ENCODE measurements around the gene ZSCAN5B. TPM values are rescaled to one million over a fixed set of nuclear protein-coding genes. Genes with fewer than 3 reads are reported as not detected.
"Not testable (repeated sequence)": the region's sequence is repeated elsewhere in the genome, so short reads cannot be mapped to it uniquely, and the experiment has no call there.

Gene ZSCAN5B
- total RNA-seq, 2 donors from 2014 or later = not detected

DNA sequence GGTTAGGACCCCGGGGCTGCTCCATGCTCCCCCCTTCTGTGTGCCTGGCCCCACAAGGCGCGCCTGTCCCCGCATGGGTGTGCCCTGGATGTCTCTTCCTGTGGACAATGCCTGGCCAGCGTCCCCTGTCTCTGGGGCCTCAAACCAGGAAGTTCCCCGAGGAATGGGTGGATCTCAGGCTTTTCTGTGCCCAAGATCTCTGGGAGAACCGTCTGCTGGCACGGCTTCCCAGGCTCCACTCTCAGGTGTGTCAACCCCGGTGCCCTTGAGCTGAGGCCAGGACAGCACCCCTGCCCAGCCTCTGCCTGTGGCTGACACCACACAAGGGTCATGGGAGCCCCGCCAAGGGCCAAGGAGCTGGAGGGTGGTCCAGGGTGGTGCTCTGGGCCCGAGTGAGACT, 40.8 kb downstream of the ZSCAN5B start:
- peaks cover 10 to 19% of the 10 kb centered on the region in 2 donors for H3K36me3 Mint-ChIP-seq
- DNase-seq (ENCODE audit: low spot score in 2 of 2) (no peak), ATAC-seq (no peak)
- peak overlapping the region in 1 of 2 donors; percentile 44 for H3K27ac Mint-ChIP-seq
- peaks cover 7 to 8% of the 10 kb centered on the region in 2 donors for H3K9me3 Mint-ChIP-seq

DNA sequence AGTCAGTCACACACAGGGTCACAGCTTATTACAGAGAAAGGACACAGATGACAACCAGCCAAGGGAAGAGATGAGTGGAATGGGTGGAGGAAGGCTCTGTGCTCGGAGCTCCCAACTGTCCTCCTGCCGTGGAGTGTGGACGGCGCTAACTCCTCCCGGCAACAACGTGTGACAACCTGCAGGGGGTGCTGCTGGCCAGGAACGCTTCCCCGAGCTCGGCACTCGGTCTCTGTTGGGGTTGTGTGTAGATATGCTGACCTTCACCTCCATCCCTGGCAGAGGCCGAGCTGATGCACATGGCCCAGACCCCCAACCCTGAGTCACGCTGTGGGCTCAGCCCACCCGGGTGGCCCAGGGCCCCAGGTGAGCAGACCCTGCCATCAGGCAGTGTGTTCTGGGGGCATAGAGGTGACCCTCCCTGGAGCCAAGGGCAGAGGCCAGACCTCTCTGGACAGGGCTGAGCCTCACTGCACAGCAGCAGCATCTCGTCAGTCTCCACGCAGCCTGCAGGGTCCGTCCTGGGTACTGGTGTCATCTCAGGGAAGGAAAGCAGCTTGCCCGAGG, 42.4 kb downstream of the ZSCAN5B start:
- Mint-ChIP-seq H3K9me3 (peaks cover 7 to 8% of the 10 kb centered on the region in 2 donors), H3K36me3 (peaks cover 10 to 22% of the 10 kb centered on the region in 2 donors), H3K27ac (peak overlapping the region in 1 of 2 donors; percentile 46)
- DNase-seq (ENCODE audit: low spot score in 2 of 2) (no peak), ATAC-seq (peak; percentile 16 to 28)

DNA sequence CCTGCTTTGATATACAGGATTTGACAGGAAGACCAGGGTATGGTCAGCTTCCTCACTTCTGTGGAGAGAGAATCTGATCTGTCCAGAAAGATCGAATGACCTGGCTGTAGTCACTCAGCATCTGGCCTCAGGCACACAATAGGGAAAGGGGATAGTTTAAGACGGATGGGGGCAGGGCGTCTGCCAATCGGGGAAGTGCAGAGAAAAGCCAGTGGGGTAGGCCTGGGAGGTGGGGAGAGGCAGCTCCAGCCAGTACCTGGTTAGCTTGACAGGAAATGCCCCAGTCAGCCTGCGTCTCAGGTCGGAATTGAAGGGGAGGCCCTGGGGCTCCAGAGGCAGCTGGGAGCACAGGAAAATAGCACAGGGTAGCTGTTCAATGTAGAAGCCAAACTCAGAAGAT, 44.1 kb downstream of the ZSCAN5B start:
- Mint-ChIP-seq H3K9me3 (no peaks in the 10 kb centered on the region), H3K27ac (peak overlapping the region; percentile 40 to 87), H3K36me3 (peaks cover 7 to 22% of the 10 kb centered on the region in 2 donors)
- DNase-seq (ENCODE audit: low spot score in 2 of 2) (no peak), ATAC-seq (no peak)

DNA sequence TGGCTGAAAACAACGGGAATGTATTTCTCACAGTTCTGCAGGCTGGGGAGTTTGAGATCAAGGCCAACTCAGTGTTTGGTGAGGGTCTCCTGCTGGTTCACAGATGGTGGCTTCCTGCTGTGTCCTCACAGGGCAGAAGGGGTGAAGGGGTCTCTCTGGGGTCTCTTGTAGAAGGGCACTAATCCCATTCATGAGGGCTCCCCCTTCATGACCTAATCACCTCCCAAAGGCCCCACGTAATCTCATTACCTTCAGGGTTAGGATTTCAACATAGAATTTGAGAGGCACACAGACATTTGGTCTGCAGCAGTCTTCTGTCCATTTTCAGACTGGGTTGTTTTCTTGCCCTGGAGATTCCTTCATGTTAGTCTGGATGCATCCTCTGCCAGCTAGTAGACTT, 44.9 kb downstream of the ZSCAN5B start:
- ATAC-seq (no peak), DNase-seq (ENCODE audit: low spot score in 2 of 2) (no peak)
- no peaks in the 10 kb centered on the region for H3K9me3 Mint-ChIP-seq
- H3K36me3 Mint-ChIP-seq = peaks cover 9 to 31% of the 10 kb centered on the region in 2 donors
- no peak overlapping the region for H3K27ac Mint-ChIP-seq

DNA sequence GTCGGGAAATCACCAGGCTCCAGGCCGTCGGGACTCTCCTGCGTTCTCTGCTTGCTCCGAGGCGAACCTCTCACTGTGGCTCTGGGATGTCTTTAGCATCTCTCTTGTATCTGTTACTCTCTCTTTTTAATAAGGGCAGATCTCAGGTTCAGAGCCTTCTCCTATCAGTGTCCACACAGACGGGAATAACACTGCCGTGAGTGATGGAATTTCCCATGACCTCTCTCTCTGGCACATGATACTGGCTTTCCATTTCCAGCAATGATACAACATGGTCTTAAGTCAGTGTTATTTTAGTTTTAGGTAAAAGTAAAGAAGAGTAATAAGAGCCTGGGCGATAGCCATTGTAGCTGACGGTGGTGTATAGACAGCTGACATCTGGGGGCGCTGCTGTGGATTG, 47.2 kb downstream of the ZSCAN5B start:
- no peak for DNase-seq (ENCODE audit: low spot score in 2 of 2)
- Mint-ChIP-seq H3K36me3 (peaks cover 9 to 31% of the 10 kb centered on the region in 2 donors), H3K27ac (no peak overlapping the region), H3K9me3 (no peaks in the 10 kb centered on the region)
- no peak for ATAC-seq

DNA sequence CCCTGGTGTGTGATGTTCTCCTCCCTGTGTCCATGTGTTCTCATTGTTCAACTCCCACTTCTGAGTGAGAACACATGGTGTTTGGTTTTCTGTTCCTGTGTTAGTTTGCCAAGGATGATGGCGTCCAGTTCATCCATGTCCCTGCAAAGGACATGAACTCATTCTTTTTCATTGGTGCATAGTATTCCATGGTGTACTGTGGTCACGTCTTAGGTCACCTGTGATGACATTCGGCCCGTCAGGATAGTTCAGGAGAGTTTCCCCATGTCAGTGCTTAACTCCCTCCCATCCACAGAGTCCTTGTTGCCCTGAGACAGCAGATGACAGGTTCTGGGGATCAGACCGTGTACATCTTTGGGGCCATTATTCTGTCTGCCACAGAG, 47.9 kb downstream of the ZSCAN5B start:
- no peaks in the 10 kb centered on the region for H3K9me3 Mint-ChIP-seq
- DNase-seq (ENCODE audit: low spot score in 2 of 2) = no peak
- peaks cover 9 to 31% of the 10 kb centered on the region in 2 donors for H3K36me3 Mint-ChIP-seq
- H3K27ac Mint-ChIP-seq = peak overlapping the region in 1 of 2 donors; percentile 8
- ATAC-seq = no peak

DNA sequence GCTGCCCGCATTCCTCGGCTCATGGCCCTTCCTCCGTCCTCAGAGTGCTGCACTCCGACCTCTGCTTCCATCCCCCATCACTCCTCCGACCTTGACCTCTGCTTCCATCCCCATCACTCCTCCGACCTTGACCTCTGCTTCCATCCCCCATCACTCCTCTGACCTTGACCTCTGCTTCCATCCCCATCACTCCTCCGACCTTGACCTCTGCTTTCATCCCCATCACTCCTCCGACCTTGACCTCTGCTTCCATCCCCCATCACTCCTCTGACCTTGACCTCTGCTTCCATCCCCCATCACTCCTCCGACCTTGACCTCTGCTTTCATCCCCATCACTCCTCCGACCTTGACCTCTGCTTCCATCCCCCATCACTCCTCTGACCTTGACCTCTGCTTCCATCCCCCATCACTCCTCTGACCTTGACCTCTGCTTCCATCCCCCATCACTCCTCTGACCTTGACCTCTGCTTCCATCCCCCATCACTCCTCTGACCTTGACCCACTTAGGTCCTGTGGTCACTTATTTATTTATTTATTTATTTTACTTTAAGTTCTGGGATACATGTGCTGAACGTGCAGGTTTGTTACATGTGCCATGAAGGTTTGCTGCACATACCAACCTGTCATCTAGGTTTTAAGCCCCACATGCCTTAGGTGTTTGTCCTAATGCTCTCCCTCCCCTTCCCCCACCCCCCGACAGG, 48.5 kb downstream of the ZSCAN5B start:
- peaks cover 9 to 31% of the 10 kb centered on the region in 2 donors for H3K36me3 Mint-ChIP-seq
- H3K9me3 Mint-ChIP-seq; DNase-seq (ENCODE audit: low spot score in 2 of 2); ATAC-seq; H3K27ac Mint-ChIP-seq: not testable (repeated sequence)

DNA sequence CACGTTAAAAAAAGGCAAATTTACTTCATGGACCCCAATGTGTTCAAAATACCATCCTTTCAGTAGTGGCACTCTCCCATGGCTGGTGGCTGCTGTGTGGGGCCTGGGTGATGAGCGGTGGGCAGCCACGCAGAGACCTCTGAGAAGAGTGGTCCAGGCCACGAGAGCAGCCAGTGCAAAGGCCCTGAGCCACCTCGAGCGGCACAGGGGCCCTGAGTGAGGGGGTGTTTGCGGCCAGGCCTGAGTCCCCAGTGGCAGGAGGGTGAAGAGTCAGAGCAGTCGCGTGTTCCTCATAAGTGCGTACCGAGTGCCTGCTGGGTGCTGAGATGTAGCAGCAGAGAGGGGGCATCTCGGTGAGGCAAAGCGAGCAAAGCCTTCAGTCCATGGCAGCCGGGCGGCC, 49.5 kb downstream of the ZSCAN5B start:
- no peaks in the 10 kb centered on the region for H3K9me3 Mint-ChIP-seq

DNA sequence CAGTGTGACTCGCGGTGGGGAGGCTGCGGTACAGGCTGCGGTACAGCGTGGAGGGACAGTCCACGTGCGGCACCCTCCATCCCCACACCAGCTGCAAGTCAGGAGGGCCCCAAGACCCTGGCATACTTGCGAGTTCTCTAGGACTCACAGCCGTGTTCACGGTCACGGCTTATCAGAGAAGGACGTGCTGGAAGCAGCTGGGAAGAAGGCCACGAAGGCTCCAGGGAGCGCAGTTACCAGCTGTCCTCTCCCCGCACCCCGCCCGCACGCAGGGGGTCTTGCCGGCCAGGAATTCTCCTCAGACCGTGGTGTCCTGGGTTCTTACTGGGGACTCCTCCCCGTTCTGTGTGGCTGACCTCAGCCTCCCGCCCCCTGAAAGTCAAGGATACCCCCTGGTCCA, 50.3 kb downstream of the ZSCAN5B start:
- DNase-seq (ENCODE audit: low spot score in 2 of 2) (no peak), ATAC-seq (no peak)
- Mint-ChIP-seq H3K27ac (no peak overlapping the region), H3K36me3 (peaks cover 9 to 22% of the 10 kb centered on the region in 2 donors), H3K9me3 (no peaks in the 10 kb centered on the region)

More for the DNA sequence above, 49.5 kb downstream of the ZSCAN5B start:
- DNase-seq (ENCODE audit: low spot score in 2 of 2) (no peak), ATAC-seq (no peak)
- no peak overlapping the region for H3K27ac Mint-ChIP-seq
- H3K36me3 Mint-ChIP-seq = peaks cover 9 to 22% of the 10 kb centered on the region in 2 donors

DNA sequence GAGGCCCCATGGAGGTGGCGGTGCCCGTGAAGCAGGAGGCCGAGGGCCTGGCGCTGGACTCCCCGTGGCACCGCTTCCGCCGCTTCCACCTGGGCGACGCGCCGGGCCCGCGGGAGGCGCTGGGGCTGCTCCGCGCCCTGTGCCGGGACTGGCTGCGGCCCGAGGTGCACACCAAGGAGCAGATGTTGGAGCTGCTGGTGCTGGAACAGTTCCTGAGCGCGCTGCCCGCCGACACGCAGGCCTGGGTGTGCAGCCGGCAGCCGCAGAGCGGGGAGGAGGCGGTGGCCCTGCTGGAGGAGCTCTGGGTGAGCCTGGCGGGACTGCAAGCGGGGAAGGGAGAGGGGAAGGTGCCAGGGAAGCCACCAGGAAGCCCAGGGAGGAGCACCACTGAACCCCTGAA, 50.7 kb downstream of the ZSCAN5B start:
- no peak for DNase-seq (ENCODE audit: low spot score in 2 of 2)
- peaks cover 9 to 22% of the 10 kb centered on the region in 2 donors for H3K36me3 Mint-ChIP-seq
- no peaks in the 10 kb centered on the region for H3K9me3 Mint-ChIP-seq
- no peak overlapping the region for H3K27ac Mint-ChIP-seq
- no peak for ATAC-seq

DNA sequence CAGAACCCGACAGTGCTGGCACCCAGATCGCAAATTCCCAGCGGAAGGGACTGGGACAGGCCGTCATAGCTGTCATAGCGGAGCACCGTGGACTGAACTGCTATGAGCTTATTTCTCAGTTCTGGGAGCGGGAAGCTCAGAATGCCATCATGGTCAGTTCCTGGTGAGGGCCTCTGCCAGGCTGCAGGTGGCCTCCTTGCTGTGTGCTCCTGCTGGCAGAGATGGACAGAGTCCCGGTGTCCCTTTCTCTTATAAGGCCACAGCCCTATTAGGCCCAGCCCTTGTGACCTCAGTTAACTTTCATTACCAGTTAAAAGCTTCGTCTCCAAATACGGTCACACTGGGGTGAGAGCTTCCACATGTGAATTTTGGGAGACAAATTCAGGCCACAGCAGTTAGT, 51.9 kb downstream of the ZSCAN5B start:
- Mint-ChIP-seq H3K9me3 (no peaks in the 10 kb centered on the region), H3K36me3 (peaks cover 9 to 22% of the 10 kb centered on the region in 2 donors), H3K27ac (no peak overlapping the region)
- DNase-seq (ENCODE audit: low spot score in 2 of 2) = no peak
- no peak for ATAC-seq

DNA sequence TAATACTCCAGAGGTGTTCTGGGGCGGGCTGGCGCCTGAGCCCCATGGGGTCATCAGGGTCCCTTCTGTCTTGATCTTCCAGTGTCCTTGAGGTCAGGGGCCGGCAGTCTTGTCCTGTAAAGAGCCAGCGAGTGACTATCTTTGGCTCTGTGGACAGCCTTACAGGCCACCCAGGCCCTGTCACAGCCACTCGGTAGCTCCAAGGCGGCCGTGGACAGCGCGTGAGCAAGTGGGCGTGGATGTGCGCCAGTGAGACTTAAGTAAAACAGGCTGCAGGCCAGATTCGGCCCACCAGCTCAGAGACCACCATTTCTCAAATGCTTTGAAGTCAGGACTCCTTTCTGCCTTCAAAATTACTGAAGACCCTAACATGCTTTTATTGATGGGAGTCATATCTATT, 52.8 kb downstream of the ZSCAN5B start:
- ATAC-seq (no peak), DNase-seq (ENCODE audit: low spot score in 2 of 2) (no peak)
- Mint-ChIP-seq H3K27ac (peak overlapping the region in 1 of 2 donors; percentile 48), H3K9me3 (no peaks in the 10 kb centered on the region), H3K36me3 (peaks cover 9 to 17% of the 10 kb centered on the region in 2 donors)

DNA sequence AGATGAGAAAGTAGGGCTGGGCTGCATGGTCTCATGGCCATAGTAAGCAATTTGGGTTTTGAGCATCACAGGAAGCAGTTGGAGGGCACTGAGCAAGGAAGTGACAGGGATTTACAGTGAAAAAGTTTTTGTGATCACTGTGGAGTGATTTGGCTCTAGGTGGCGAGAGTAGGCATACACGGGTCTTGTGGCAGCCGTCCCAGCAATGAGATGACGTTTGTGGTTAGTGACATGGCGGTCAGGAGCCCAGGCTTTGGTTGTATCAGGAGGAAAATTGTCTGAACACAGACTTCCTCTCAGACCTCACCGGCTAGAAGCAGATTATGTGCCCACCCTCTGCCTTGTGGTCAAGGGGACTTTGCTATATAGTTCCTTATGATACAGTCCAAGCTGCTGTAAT, 53.2 kb downstream of the ZSCAN5B start:
- DNase-seq (ENCODE audit: low spot score in 2 of 2) (no peak), ATAC-seq (no peak)
- Mint-ChIP-seq H3K36me3 (peaks cover 5 to 13% of the 10 kb centered on the region in 2 donors), H3K27ac (peak overlapping the region; percentile 48 to 61), H3K9me3 (no peaks in the 10 kb centered on the region)

DNA sequence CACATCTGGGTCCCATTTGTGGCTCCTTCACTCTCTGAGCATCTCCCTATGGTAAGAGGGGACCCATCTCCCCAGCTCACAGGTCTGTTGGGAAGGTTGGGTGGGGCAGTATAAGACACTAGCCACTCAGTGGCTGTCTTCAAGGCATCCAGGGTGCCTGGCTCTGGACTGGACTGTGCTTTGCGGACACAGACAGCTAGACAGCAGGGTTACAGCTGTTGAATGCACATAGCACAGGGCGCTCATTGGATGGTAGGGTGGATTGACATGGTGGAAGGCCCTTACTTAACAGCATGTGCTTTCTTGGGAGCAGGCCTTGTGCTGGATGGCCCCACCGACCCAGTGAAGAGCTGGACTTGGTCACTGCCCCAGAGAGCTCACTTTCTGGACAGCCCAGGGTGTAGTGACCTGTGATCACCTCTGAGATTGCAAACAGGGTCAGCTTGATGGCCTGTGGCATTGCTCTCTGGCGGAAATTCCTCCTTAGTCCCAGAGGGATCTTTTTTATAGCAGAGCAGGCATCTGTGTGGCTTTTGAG, 54.6 kb downstream of the ZSCAN5B start:
- Mint-ChIP-seq H3K27ac (no peak overlapping the region), H3K36me3 (peaks cover 0 to 3% of the 10 kb centered on the region in 2 donors), H3K9me3 (no peaks in the 10 kb centered on the region)
- DNase-seq (ENCODE audit: low spot score in 2 of 2) = no peak
- ATAC-seq = no peak

DNA sequence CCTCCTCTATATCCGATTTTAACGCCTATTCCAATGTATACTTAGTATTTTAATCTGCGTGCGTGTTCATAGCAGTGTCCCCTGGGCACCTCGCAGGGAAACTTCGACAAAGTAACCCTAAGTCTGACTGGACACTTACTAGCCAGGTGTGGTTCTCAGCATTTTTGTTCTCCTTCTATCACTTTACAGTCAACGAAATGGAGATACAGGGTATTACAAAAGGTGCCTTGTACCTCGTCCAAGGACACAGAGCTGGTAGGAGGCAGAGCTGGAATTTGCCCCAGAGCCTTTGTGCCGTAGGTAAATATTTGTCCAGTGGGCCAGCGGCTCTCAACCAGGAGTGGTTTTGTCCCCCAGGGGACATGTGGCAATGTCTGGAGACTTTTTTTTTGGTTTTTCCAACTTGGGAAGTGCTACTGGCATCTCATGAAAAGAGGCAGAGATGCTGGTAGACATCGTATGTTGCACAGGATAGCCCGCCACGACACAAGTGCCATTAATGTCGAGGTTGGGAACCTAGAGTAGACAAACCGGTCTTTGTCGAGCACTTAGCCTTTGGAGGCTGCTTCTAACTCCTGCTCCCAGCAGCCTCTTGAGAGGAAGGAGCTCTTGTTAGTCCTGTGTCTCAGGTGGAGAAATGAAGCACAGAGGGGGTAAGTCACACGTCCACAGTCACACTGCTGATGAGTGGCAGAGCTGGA, 55.3 kb downstream of the ZSCAN5B start:
- no peaks in the 10 kb centered on the region for H3K9me3 Mint-ChIP-seq
- H3K27ac Mint-ChIP-seq = peak overlapping the region; percentile 86 to 93
- DNase-seq (ENCODE audit: low spot score in 2 of 2) (no peak), ATAC-seq (no peak)
- no peaks in the 10 kb centered on the region for H3K36me3 Mint-ChIP-seq

DNA sequence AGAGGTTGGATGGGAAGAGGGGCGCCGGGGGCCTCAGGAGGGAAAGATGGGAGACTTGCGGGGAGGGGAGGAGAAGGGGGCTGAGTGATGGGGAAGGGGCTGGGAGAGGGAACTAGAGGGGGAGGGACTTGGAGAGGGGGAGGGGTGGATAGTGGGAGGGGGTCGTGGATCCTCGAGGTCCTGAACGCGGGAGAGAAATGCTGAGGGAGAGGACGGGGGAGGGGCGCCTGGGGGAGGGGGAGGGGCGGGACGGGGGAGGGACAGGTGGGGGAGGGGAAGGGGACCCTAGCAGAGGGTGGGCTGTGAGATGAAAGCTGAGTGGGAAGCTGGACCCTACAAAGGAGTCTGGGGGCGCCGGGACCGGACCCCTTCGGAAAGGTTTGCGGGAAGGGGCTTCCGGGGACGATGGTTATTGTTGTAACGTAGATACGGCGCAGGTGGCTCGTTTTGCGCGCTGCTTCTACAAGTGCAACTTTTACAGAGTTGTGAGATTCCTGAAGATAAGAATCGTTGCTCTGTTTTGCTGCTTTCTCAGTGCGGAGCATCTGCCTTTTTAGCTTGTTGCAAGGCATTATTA, 56.1 kb downstream of the ZSCAN5B start:
- ATAC-seq (no peak), DNase-seq (ENCODE audit: low spot score in 2 of 2) (no peak)
- peak overlapping the region; percentile 92 to 93 for H3K27ac Mint-ChIP-seq
- no peaks in the 10 kb centered on the region for H3K36me3 Mint-ChIP-seq
- H3K9me3 Mint-ChIP-seq = no peaks in the 10 kb centered on the region
